ENCODE measurements around the gene ZER1.

ZER1 gene

GRCh38 chr9:128683340-128684064 is 88.2 kb downstream of the ZER1 start:
- Histone ChIP-seq H3K36me3 (ENCODE audit: control insufficient read depth, low read depth, low read length) (peaks cover 13% of the 10 kb centered on the region), H3K27ac (ENCODE audit: low read length) (peak overlapping the region; percentile 85), H3K27me3 (ENCODE audit: control insufficient read depth, insufficient read depth, low read length) (no peaks in the 10 kb centered on the region), H3K9me3 (ENCODE audit: control insufficient read depth, low read depth, low read length) (no peaks in the 10 kb centered on the region), H3K9ac (ENCODE audit: low read length) (peak overlapping the region; percentile 94), H3K4me1 (ENCODE audit: control insufficient read depth, low read depth, low read length) (peaks cover 17% of the 10 kb centered on the region), H3K4me3 (ENCODE audit: low read length) (peak overlapping the region; percentile 94)
